ENCODE results near the gene NIPAL3.

GRCh38 chr1:24505816-24506215 is 90.2 kb downstream of the NIPAL3 start:
- no peak for TF ChIP-seq POLR2A (IDR thresholded peaks at IDR 0.05)
- no peak for TF ChIP-seq CTCF (IDR thresholded peaks at IDR 0.05)
